ENCODE data around the gene MINPP1.
"Not testable (repeated sequence)": the region's sequence is repeated elsewhere in the genome, so short reads cannot be mapped to it uniquely, and the experiment has no call there.

Gene MINPP1

DNA sequence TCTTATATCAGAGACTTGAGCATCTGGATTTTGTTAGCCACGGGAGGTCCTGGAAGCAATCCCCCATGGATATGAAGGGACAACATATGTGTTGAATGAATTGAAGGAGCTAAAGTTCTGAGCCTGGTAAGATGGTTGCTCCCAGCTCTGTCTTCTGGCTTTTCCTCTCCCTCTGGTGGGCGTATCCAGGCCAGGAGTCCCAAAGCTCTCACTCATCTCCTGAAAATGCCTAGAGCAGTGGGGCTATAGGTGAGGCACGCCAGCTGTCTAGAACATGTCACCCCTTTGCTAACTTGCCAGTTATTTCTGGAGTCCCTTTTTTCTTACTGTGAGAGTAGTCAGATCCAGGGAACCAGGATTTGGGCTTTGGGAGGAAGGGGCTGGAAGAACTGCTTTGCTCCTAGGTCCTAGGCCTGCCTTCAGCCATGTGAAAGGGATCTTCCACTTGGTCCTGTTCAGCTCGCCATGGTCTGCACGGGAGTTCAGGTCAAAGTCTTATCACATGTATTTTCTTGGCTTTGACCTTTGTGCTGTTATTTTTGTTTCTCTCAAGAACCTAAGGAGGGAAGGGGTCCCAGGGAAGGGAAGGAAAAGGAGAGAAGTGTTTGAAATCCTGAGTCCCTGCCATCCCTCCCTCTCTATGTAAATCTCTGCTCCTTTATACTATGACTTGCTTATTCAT is 73.6 kb downstream of the MINPP1 start:
- DNase-seq = no peak

DNA sequence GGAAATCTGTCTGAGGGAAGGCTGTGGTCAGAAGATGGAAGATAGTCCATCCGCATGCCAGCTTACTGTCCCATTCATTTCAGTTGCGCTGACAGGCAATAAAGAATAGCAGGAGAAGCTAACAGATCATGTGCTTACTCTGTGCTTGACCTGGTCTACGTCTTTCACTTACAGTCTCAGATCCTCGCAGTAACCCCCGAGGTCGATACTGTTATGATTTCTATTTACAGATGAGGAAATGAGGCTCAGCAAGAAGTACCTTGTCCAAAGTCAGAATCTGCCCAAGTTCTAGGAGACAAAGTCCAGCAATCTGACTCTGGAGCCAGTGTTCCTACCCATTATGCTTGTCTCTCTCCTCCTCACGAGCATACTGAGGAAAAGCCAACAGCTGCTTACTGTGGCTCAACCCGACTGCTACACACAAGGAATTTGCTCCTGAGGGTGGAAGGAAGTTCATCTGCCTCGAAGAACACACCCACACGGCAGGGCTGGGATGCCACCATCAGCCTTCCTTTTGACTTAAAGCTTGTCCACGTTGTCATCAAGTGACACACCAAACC is 74.2 kb downstream of the MINPP1 start:
- DNase-seq = no peak

DNA sequence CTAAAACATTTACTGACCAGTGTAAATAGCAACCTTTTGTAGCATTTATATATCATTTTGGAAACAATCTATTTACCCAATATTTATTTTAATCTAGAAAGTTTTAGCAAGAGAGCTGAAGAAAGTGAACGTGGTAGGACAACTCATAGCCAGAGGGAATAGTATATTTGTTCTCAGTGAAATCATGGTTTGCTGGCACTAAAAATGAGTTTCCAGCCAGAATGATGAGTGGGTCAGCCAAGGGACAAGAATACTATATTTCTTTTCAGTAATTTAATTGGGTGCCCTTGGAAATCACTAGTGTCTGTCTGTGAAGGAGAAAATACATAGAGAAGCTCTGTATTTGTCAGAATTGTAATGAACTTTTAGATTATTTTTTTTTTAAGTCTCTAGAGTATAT is 74.9 kb downstream of the MINPP1 start:
- DNase-seq = no peak

DNA sequence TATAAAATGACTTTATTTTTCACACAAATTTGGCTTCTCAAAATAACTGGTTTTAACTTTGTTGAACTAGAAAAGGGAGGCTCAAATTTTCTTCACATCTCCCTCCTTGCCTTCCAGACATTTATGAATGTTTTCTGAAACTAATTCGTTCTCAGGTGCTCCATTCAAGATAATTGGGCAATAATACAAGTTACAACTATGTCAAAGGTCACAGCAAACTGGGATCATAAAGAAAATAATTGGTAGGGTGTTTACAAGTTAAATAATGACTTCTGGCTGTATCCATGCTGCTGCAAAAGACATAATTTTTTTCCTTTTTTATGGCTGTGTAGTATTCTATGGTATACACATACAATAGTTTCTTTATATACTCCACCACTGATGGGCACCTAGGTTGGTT is 75.3 kb downstream of the MINPP1 start:
- DNase-seq = no peak

DNA sequence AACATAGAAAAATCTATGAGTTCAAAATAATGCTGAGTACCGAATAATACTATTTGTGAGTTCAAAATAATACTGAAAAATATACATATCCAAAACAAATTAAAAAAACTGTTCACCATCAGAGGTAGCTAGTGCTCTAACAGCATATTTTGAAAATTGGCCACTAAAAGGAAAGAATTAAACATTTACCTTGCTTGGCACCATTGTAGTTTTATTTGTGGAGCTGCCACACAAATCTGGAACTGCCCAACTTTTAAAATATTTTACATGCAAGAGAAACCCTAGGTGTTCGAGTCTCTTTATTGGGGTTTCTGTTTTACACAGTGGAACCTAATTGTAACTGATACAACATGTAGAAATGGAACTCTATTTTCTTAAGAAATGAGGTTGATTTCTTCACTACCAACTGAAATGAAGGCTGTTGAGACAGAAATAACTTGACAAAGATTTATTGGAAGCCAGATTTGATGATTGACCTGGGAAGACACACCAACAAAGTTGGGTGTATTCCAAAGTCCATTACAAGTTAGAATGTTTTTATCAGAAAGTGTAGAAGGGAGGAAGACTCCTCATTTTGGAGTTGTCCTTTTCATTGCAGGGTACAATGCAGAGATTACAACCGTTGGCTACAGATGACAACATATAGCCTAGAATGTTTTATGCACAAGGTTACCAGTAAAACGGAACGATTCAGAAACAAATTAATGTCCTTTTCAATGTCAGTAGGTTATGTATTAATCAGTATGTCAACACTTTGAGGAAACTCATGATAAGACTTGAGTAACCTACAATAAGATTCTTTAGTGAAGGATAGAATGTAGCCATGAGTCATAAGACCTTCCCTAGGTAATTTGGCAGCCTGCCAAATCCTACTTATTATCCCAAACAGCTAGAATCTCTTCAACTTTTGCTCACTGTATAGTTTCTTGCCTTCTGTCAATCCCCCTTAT is 81.1 kb downstream of the MINPP1 start:
- no peak for DNase-seq

DNA sequence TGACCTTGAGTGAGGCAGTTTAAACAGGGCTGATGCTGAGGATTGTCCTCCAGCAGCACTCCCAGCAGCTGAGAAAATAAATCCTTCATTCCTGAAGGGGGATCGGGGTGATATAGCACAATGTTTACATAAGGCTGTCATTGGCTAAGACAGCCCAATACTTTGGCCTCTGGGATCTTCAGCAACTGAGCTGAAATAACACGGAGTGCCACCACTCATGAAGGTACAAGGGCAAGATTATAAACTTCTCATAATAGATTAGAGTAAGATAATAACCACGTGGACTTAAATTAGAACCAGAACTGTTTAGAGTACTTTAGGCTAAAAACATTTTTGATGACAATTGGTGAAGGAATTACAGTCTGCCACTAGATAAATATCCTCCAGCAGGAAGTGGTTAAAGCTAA is 85.0 kb downstream of the MINPP1 start:
- no peak for DNase-seq

DNA sequence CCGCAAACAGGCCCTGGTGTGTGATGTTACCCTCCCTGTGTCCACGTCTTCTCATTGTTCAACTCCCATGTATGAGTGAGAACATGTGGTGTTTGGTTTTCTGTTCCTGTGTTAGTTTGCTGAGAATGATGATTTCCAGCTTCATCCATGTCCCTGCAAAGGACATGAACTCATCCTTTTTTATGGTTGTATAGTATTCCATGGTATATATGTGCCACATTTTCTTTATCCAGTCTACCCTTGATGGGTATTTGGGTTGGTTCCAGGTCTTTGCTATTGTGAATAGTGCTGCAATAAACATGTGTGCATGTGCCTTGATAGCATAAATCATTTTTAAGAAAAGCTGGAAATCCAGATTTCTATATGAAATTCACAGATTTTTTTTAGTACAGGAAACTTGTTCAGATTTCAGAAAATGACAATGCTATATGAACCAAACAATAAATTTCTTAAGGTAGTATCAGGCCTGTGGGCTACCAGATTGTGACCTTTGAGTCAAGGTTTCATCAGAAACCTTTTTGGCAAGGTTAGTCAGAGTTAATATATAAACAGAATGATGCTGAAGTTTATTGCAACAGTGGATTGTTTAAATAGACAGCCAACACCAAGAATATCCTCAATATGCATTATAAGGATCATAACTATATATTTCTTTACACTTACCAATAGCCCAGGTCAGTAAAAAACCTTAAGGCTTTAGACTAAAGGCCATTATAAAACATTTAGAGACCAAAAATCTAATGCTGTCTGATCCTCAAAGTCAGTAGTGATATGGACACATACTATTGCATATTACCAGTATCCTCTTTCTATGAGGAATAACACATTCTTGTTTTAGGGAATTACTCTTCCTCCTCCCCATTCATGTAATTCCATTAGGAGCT is 86.3 kb downstream of the MINPP1 start:
- no peak for DNase-seq

DNA sequence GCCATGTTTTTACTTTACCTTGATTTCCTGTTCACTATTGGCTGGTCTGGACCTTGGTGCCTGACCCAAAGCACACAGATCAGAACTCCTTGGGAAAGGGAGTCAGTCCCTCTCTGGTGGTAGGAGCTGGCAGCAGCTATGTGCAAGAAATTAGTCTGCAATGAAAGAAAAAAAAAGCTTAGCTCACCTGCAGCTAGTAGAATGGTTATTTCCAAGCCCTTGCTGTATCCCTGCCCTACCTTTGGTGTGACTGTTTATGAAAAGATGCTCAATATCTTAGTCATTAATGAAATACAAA is 86.8 kb downstream of the MINPP1 start:
- no peak for DNase-seq

DNA sequence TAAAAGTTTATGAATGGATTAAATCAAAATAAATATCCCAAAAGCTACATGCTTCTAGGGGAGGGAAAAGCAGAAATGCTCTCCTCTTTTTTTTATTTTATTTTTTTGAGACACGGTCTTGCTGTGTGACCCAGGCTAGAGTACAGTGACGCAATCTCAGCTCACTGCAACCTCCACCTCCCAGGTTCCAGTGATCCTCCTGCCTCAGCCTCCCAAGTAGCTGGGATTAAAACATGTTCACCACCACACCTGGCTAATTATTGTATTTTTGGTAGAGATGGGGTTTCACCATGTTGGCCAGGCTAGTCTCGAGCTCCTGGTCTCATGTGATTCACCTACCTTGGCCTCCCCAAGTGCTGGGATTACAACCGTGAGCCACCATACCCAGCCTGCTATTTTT is 88.2 kb downstream of the MINPP1 start:
- not testable (repeated sequence) for DNase-seq

DNA sequence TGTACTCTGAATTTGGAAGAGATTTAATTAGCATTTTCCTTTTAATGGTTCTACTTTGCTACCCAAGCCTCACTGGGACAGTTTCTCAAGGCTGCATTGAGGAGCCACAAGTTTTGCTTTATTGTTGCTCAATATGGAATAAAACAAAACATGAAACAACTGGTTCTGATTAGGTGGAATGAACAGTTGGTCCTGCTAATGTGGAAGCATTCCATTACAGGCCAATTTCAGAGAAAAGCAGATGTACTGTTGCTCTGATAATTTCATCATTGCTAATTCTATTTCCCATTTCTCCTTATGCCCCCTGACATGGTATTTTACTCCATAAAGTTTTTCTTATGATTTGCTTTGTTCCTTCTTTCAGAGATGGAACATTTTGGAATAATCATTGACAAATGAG is 89.0 kb downstream of the MINPP1 start:
- DNase-seq = no peak

DNA sequence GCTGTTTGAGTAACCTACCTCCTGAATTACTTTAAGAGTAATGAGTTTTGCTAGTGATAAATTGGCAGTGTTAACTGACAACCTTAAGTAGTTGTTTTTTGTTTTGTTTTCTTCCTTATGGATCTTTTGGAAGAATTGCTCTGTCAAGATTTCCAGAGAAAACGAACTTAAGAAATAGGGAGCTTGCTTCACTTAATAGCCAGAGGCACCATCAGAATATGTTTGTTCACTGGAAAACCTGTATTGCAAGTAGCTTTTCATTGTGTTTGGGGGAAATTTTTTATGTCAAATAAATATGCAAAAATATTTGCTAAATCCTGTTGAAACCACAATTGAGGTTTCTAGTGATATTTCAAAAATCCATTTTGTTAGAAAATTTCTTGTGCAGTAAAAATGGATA is 89.5 kb downstream of the MINPP1 start:
- no peak for DNase-seq

DNA sequence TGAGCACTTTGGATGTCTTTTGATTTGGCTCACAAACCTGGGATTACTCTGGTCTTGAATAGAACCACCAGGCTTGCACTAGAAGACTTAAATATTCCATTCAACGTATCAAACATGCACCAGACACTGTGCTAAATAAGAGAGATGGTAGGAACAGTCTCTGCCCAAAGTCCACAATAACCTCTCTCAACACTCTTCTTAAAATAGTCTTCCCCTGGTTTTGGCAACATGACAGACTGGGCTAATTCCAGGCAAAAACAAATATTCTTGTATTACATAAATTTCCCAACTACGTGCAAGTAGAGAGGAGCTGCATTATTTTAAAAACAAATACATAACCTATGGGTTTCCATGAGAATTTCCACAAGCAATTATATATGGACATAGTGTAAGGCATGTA is 90.2 kb downstream of the MINPP1 start:
- DNase-seq = no peak

DNA sequence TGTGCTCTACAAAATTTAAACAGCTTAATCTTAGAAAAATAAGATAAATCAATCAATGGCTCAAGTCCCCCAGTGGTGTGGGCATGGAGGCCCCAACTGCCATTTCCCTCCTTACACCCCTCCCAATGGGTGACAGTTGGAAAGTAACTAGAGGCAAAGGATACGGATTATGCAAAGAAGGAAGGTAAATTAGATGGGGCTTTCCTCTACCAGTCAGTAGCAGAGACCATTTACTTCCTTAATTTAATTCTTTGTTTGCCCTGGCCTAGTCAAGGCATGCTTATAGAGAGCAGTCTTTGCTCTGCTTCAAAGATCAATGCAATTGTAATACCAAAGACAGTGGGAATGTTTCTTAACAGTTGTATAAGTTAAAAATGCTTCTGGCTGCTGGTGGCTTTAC is 91.7 kb downstream of the MINPP1 start:
- no peak for DNase-seq

DNA sequence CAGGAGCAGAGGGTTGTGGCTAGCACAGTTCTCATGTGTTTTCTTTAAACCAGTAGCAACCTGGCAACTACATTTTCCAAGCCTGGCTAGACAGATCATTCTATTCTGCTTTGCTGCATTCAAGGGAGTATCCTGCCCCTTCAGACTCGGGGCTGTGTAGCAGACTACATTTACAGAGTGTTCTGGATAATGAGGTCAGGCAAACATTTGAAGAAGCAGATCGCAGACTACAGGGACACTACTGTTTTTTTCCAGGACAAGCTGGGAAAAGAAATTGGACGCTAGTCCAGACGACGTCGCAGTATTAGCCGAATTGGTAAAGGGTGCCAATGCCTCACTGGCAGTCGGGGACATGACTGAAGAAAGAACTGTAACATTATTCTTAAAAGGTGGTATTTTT is 94.0 kb downstream of the MINPP1 start:
- DNase-seq = no peak

DNA sequence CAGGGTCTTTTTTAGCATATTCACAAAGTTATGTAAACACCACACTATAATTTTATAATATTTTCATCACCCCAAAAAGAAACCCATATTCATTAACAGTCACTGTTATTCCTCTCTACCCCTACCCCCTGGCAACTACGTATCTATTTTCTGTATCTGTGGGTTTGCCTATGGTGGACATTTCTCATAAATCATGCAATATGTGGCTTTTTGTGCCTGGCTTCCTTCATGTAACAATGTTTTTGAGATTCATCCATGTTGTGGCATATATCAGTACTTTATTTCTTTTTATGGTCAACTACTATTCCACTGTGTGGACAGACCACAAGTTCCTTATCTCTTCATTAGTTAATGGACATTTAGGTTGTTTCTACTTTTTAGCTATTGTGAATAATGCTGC is 95.9 kb downstream of the MINPP1 start:
- DNase-seq = no peak

Data from retina (tissue), 1 donor.